KMS-11 (cell line): ENCODE results near the gene LCORL.
"Not testable (repeated sequence)": the region's sequence is repeated elsewhere in the genome, so short reads cannot be mapped to it uniquely, and the experiment has no call there.

Experiments used
- H2AFZ ChIP-seq: fragments of 200-600 bp; sonication (generic); 2 replicates; pipeline ENCODE4 v1.6.1; 2016; ENCODE audit warnings: antibody characterized with exemption, mixed run types, low read depth
- H3K27ac ChIP-seq: fragments of 200-600 bp; sonication (generic); 2 replicates; pipeline ENCODE4 v1.6.1; 2016; ENCODE audit warnings: mild to moderate bottlenecking, mixed run types
- H3K27me3 ChIP-seq: fragments of 200-600 bp; sonication (generic); 2 replicates; pipeline ENCODE4 v1.6.1; 2017; ENCODE audit warnings: mild to moderate bottlenecking, low read depth, mixed run types, moderate library complexity; ENCODE audit not compliant: insufficient read depth
- H3K36me3 ChIP-seq: fragments of 200-600 bp; sonication (generic); 2 replicates; pipeline ENCODE4 v1.6.1; 2017; ENCODE audit warnings: mild to moderate bottlenecking, mixed run types; ENCODE audit not compliant: insufficient read depth
- H3K4me1 ChIP-seq: fragments of 200-600 bp; sonication (generic); 2 replicates; pipeline ENCODE4 v1.6.1; 2016; ENCODE audit warnings: mild to moderate bottlenecking, low read depth, mixed run types; ENCODE audit not compliant: poor library complexity, severe bottlenecking
- H3K4me2 ChIP-seq: fragments of 200-600 bp; sonication (generic); 2 replicates; pipeline ENCODE4 v1.7.0; 2016; ENCODE audit warnings: mild to moderate bottlenecking, mixed run types
- H3K4me3 ChIP-seq: fragments of 200-600 bp; sonication (generic); IDR thresholded peaks from 2 replicates; pipeline ENCODE4 v1.6.1; 2017; ENCODE audit warnings: low read depth, low read length, mixed read lengths; ENCODE audit not compliant: insufficient read depth
- H3K79me2 ChIP-seq: fragments of 200-600 bp; sonication (generic); 2 replicates; pipeline ENCODE4 v1.6.1; 2016; ENCODE audit warnings: low read depth, mixed run types; ENCODE audit not compliant: insufficient read depth
- H3K9ac ChIP-seq: fragments of 200-600 bp; sonication (generic); 2 replicates; pipeline ENCODE4 v1.6.1; 2016; ENCODE audit warnings: mild to moderate bottlenecking, mixed run types
- H4K20me1 ChIP-seq: fragments of 200-600 bp; sonication (generic); 2 replicates; pipeline ENCODE4 v1.6.1; 2016; ENCODE audit warnings: mild to moderate bottlenecking, mixed run types; ENCODE audit not compliant: insufficient read depth
- CTCF ChIP-seq: fragments of 200-600 bp; sonication (generic); conservative IDR thresholded peaks from 2 replicates; pipeline ENCODE4 v1.6.1; 2017; ENCODE audit warnings: low read depth, mild to moderate bottlenecking, antibody characterized with exemption, low read length, moderate library complexity, mixed read lengths

The LCORL gene

GRCh38 chr4:17851959-17852358, 169.6 kb downstream of the LCORL start:
- Histone ChIP-seq H3K27me3 (no peaks in the 10 kb centered on the region), H3K27ac (no peak overlapping the region), H3K79me2 (no peaks in the 10 kb centered on the region), H3K4me1 (no peaks in the 10 kb centered on the region), H3K4me3 (no peak overlapping the region), H3K4me2 (no peak overlapping the region), H3K36me3 (no peaks in the 10 kb centered on the region), H2AFZ (no peak overlapping the region), H3K9ac (no peak overlapping the region), H4K20me1 (no peaks in the 10 kb centered on the region)
- no peak for TF ChIP-seq CTCF

GRCh38 chr4:17850295-17850694, 171.3 kb downstream of the LCORL start:
- H3K27me3 ChIP-seq, H3K4me1 ChIP-seq: not testable (repeated sequence)

DNA sequence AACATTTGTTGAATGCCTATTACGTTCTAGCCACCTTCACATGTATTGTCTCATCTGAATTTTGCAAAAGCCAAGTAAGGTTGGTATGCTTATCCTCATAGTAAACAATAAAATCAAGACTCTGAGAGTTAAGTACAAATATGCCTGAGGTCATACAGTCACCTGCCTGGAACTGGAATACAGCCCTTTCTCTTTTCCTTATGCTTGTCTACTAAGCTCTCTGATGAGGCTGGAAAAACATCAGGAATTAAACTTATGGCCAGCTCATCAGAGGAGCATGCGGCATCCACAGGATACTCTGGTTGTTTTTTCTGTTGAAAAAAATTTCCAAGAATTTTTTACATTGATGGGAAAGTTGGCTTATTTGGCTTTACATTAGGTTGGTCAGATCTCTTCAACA, 175.3 kb downstream of the LCORL start:
- H3K4me3 ChIP-seq = no peak overlapping the region
- no peaks in the 10 kb centered on the region for H4K20me1 ChIP-seq
- H3K4me2 ChIP-seq = no peak overlapping the region
- H3K9ac ChIP-seq = no peak overlapping the region
- no peaks in the 10 kb centered on the region for H3K27me3 ChIP-seq
- no peaks in the 10 kb centered on the region for H3K79me2 ChIP-seq
- no peak overlapping the region for H2AFZ ChIP-seq
- H3K36me3 ChIP-seq = no peaks in the 10 kb centered on the region
- H3K4me1 ChIP-seq = no peaks in the 10 kb centered on the region
- no peak overlapping the region for H3K27ac ChIP-seq
- TF ChIP-seq CTCF = no peak

More at GRCh38 chr4:17850295-17850694, 171.3 kb downstream of the LCORL start:
- H4K20me1 ChIP-seq, H3K4me2 ChIP-seq, H3K4me3 ChIP-seq, H3K27ac ChIP-seq, H3K36me3 ChIP-seq, H2AFZ ChIP-seq, H3K79me2 ChIP-seq, H3K9ac ChIP-seq: not testable (repeated sequence)

DNA sequence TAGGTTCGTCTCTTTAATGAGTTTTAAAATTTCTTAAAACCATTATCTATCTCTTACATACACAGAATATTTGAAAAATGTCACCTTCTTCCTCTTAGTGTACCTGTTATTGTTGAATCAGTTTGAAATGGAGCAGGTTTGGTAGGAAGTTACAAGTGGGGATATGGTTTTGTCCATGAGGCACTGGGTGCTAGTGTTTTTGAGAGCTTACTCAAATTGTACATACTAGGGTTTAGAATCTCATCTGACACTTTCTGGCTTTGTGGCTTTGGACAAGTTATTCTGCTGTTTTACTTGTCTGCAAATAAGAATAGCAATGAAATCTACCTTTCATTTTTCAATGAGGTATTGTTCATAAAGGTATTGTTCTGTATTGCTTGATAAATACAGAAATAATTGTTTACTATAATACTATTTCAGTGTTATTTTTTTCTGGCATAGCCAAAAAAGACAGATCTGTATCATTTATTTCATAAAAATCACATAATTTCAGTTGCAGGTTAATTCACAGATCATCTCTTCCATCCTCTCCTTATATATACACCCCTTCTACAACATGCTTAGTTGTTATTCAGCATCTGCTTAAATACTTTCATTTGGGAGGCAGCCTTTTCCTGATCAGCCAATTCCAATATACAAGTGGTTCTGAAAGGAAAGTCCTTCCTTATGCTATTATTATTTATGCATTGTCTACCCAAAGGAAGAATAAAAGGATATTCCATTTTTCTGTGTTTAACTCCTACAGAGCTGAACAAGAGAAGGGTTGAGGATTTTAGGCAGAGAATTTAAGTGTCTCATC, 197.5 kb downstream of the LCORL start:
- no peaks in the 10 kb centered on the region for H4K20me1 ChIP-seq
- H2AFZ ChIP-seq = no peak overlapping the region
- no peak overlapping the region for H3K9ac ChIP-seq
- no peaks in the 10 kb centered on the region for H3K36me3 ChIP-seq
- H3K4me3 ChIP-seq = no peak overlapping the region
- H3K4me1 ChIP-seq = no peaks in the 10 kb centered on the region
- H3K79me2 ChIP-seq = no peaks in the 10 kb centered on the region; the same call in 1 of the 2 replicates
- no peak overlapping the region for H3K27ac ChIP-seq
- TF ChIP-seq CTCF = no peak
- no peaks in the 10 kb centered on the region for H3K27me3 ChIP-seq
- no peak overlapping the region for H3K4me2 ChIP-seq

GRCh38 chr4:17817027-17817426, 204.5 kb downstream of the LCORL start:
- Histone ChIP-seq H3K4me3 (no peak overlapping the region), H3K9ac (no peak overlapping the region), H3K36me3 (no peaks in the 10 kb centered on the region; the same call in 1 of the 2 replicates), H2AFZ (no peak overlapping the region), H4K20me1 (no peaks in the 10 kb centered on the region), H3K27ac (no peak overlapping the region), H3K79me2 (peaks cover 60% of the 10 kb centered on the region), H3K4me2 (no peak overlapping the region), H3K27me3 (no peaks in the 10 kb centered on the region), H3K4me1 (peaks cover 22% of the 10 kb centered on the region)
- peak; percentile 51 for TF ChIP-seq CTCF
